B cell (primary cell): ENCODE results near the gene TIMM21. TPM values are rescaled to one million over a fixed set of nuclear protein-coding genes. Genes with fewer than 3 reads are reported as not detected.

Experiments used
- ATAC-seq: fragments of 200-7000 bp; cut with Tn5 transposase; one replicate; pipeline ENCODE4 v1.10.0; 2021; ENCODE audit warnings: low read depth, mild to moderate bottlenecking, moderate number of reproducible peaks, moderate library complexity
- CTCF ChIA-PET: fragments of 350-600 bp; sonication (Branson Sonifier 250); formaldehyde crosslinking; loops from one replicate; lab custom pipeline; 2021; ENCODE audit warnings: antibody characterized with exemption, inconsistent platforms; lab: Charles Lee
- POLR2A ChIA-PET: fragments of 350-600 bp; sonication (Branson Sonifier 250); formaldehyde crosslinking; loops from one replicate; lab custom pipeline; 2021; ENCODE audit warnings: antibody characterized with exemption; lab: Charles Lee
- DNase-seq: peaks from one replicate; pipeline ENCODE4 v3.0.0; 2013
- H2AFZ ChIP-seq: 2 replicates; pipeline ENCODE4 v1.6.1; 2012; ENCODE audit warnings: mild to moderate bottlenecking, low read depth, low read length; ENCODE audit not compliant: insufficient read depth, poor library complexity, severe bottlenecking
- H3K27ac ChIP-seq, 2 donors: 1 replicate in 1 of 2; 2 replicates in 1 of 2; pipeline ENCODE4 v1.5.1; 2012 to 2013; ENCODE audit warnings: low read length in 2 of 2, mild to moderate bottlenecking in 2 of 2, moderate library complexity in 1 of 2
- H3K27me3 ChIP-seq, 4 experiments: fragments of 200-600 bp in 1 of 4; sonication (generic) in 1 of 4; replicated peaks in 1 of 4; 1 replicate in 2 of 4; 2 replicates in 2 of 4; pipeline versions ENCODE4 v1.6.1 to v1.7.0; 2013 to 2016; ENCODE audit warnings: low read length in 3 of 4, mild to moderate bottlenecking in 2 of 4, mixed read lengths in 1 of 4, moderate library complexity in 1 of 4; ENCODE audit not compliant: insufficient read depth in 4 of 4, control insufficient read depth in 3 of 4; ENCODE audit errors: control extremely low read depth in 1 of 4
- H3K36me3 ChIP-seq, 2 experiments: replicated peaks in 1 of 2; 1 replicate in 1 of 2; 2 replicates in 1 of 2; pipeline versions ENCODE4 v1.6.1 to v1.7.1; 2013; ENCODE audit warnings: low read length in 1 of 2; ENCODE audit not compliant: insufficient read depth in 2 of 2, control insufficient read depth in 1 of 2; ENCODE audit errors: control extremely low read depth in 1 of 2, extremely low read depth in 1 of 2
- H3K4me1 ChIP-seq, 2 donors: fragments of 200-600 bp in 1 of 2; sonication (generic) in 1 of 2; 1 replicate in 1 of 2; 2 replicates in 1 of 2; pipeline versions ENCODE4 v1.5.1 to v1.6.1; 2013 to 2017; ENCODE audit warnings: low read length in 2 of 2; ENCODE audit not compliant: control insufficient read depth in 2 of 2, insufficient read depth in 2 of 2
- H3K4me2 ChIP-seq: replicated peaks from 2 replicates; pipeline ENCODE3; 2012; ENCODE audit warnings: mild to moderate bottlenecking, low read depth, low read length; ENCODE audit not compliant: poor library complexity, severe bottlenecking
- H3K4me3 ChIP-seq, 5 experiments: fragments of 200-600 bp in 1 of 5; sonication (generic) in 1 of 5; 1 replicate in 3 of 5; 2 replicates in 2 of 5; pipeline versions ENCODE4 v1.5.1 to v1.7.0; 2011 to 2016; ENCODE audit warnings: low read length in 4 of 5, mild to moderate bottlenecking in 4 of 5, low read depth in 2 of 5, control low read depth in 1 of 5, moderate library complexity in 1 of 5; ENCODE audit not compliant: insufficient read depth in 1 of 5; ENCODE audit errors: control extremely low read depth in 1 of 5, extremely low read depth in 1 of 5
- H3K79me2 ChIP-seq: fragments of 200-600 bp; sonication (generic); one replicate; pipeline ENCODE4 v1.6.0; 2016; ENCODE audit warnings: low read length; ENCODE audit not compliant: control insufficient read depth, insufficient read depth
- H3K9ac ChIP-seq: fragments of 200-600 bp; sonication (generic); 2 replicates; pipeline ENCODE4 v1.6.1; 2017; ENCODE audit warnings: mild to moderate bottlenecking, low read length, moderate library complexity
- H3K9me3 ChIP-seq, 3 donors: one replicate each; pipeline versions ENCODE4 v1.6.1 to v1.7.1; 2013; ENCODE audit warnings: low read length in 2 of 3; ENCODE audit not compliant: control insufficient read depth in 2 of 3, insufficient read depth in 1 of 3; ENCODE audit errors: control extremely low read depth in 1 of 3
- H4K20me1 ChIP-seq: 2 replicates; pipeline ENCODE4 v1.6.0; 2012; ENCODE audit warnings: mild to moderate bottlenecking, low read length; ENCODE audit not compliant: insufficient read depth, control insufficient read depth, poor library complexity, severe bottlenecking
- H3K27ac Mint-ChIP-seq: one replicate; pipeline ENCODE4 v1.8.0; 2021; ENCODE audit warnings: mixed read lengths
- H3K27me3 Mint-ChIP-seq: one replicate; pipeline ENCODE4 v1.8.0; 2021; ENCODE audit warnings: mixed read lengths
- H3K4me1 Mint-ChIP-seq: one replicate; pipeline ENCODE4 v1.8.0; 2021; ENCODE audit warnings: mixed read lengths
- H3K4me3 Mint-ChIP-seq: one replicate; pipeline ENCODE4 v1.8.0; 2021; ENCODE audit warnings: mixed read lengths
- H3K9me3 Mint-ChIP-seq: one replicate; pipeline ENCODE4 v1.8.0; 2022; ENCODE audit warnings: mixed read lengths; ENCODE audit not compliant: insufficient read depth
- EZH2 ChIP-seq: IDR thresholded peaks from 2 replicates; pipeline ENCODE4 v1.6.1; 2012; ENCODE audit warnings: borderline replicate concordance, low read depth, mild to moderate bottlenecking, moderate library complexity, low read length; ENCODE audit not compliant: insufficient read depth, poor library complexity, severe bottlenecking
- WGBS: methylation state at CpG from one replicate; pipeline ENCODE4 v1.1.5; 2013; ENCODE audit warnings: missing lambda C conversion rate; ENCODE audit not compliant: insufficient coverage; 5-methylcytosine and 5-hydroxymethylcytosine counted together
- intact Hi-C: fragments of 100-400 bp; cut with micrococcal nuclease; formaldehyde crosslinking; loops from one replicate; pipeline ENCODE4 v1.10.0; 2022
- polyA plus RNA-seq: library from polyadenylated mRNA; depleted of rRNA; stranded (reverse); fragments of >200 nt; gene quantifications from 2 replicates; pipeline ENCODE4 v1.2.3, GENCODE V29; 2012
- total RNA-seq, 2 donors: library from RNA; stranded (reverse); fragments of 120-200 nt in 1 of 2; gene quantifications; 1 replicate in 1 of 2; 2 replicates in 1 of 2; pipeline versions ENCODE4 v1.2.3 to v1.2.4, GENCODE V29; 2013 to 2022
- TF ChIP-seq, protein P1 (sequence below): fragments of 200-600 bp; IDR thresholded peaks from one replicate; pipeline ENCODE4 v1.8.0; 2022; ENCODE audit warnings: antibody characterized with exemption, mild to moderate bottlenecking

Gene TIMM21
- total and polyA plus RNA-seq, 2 donors (not counting 1 experiment from before 2014, with no cell fraction given), result 22.9 to 25.0 TPM

DNA sequence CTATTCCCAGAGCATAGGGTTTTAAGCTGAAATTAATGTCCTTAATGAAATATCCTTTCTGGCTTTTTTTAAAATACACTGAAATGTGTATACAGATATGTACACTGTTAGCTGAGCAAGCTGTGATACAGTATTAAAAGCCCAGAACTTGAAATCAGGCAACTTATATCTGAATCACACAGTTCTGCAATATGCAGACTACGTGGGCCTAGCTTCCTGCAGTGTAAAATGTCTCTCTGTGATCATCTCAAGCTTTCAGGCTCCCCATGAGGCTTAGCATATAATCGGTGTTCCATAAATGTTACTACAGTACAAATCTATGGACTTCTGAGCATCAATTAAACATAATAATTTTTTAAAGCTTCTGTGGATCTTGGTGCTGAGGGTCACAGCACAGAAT lies 8.9 kb upstream of the TIMM21 start:
- H3K27ac ChIP-seq, result no peak overlapping the region

DNA sequence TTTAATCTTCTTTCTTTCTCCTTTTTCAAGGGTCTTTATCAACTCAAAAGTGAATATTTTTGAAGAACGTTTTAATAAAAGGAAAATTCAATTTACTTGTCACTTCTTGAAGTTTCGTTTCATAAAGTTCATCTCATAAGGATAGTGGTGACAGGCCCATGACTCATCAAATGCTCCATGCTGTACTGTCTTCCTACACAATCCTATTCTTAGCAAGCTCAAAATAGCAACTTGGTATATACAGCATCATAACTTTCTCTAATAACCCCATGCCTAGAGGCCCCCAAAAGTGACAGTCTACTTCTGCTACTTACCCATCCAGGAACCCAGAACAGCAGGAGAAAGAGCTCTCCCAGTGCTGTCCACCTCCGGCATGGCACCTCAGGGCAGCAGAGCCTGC lies 8.4 kb upstream of the TIMM21 start:
- CTCF ChIA-PET, result interaction anchor here (1.0 to 1.2 kb wide), 2 partner anchors 15 to 17 kb away, joined by 3 read pairs; no protein-coding TSS in a partner anchor
- DNase-seq (no peak), ATAC-seq (no peak)
- H3K9me3 Mint-ChIP-seq, result no peaks in the 10 kb centered on the region
- H3K4me2 ChIP-seq, result no peak overlapping the region
- no peak overlapping the region for H2AFZ ChIP-seq
- H3K27me3 ChIP-seq, result peaks cover 0 to 3% (median 0%) of the 10 kb centered on the region in 4 experiments
- no peaks in the 10 kb centered on the region for H3K4me1 Mint-ChIP-seq
- TF ChIP-seq EZH2, result no peak
- TF ChIP-seq, protein P1, sequence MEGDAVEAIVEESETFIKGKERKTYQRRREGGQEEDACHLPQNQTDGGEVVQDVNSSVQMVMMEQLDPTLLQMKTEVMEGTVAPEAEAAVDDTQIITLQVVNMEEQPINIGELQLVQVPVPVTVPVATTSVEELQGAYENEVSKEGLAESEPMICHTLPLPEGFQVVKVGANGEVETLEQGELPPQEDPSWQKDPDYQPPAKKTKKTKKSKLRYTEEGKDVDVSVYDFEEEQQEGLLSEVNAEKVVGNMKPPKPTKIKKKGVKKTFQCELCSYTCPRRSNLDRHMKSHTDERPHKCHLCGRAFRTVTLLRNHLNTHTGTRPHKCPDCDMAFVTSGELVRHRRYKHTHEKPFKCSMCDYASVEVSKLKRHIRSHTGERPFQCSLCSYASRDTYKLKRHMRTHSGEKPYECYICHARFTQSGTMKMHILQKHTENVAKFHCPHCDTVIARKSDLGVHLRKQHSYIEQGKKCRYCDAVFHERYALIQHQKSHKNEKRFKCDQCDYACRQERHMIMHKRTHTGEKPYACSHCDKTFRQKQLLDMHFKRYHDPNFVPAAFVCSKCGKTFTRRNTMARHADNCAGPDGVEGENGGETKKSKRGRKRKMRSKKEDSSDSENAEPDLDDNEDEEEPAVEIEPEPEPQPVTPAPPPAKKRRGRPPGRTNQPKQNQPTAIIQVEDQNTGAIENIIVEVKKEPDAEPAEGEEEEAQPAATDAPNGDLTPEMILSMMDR, result no peak
- no peak overlapping the region for H3K27ac ChIP-seq
- POLR2A ChIA-PET, result no interaction called here
- no peak overlapping the region for H3K4me3 Mint-ChIP-seq
- H3K9ac ChIP-seq, result no peak overlapping the region
- H3K9me3 ChIP-seq, result no peaks in the 10 kb centered on the region
- H3K79me2 ChIP-seq, result no peaks in the 10 kb centered on the region
- no peak overlapping the region for H3K4me3 ChIP-seq
- WGBS, result 50% methylated on average over 1 of the region's 3 CpGs
- H3K27me3 Mint-ChIP-seq, result peaks cover 36% of the 10 kb centered on the region
- H3K36me3 ChIP-seq, result no peaks in the 10 kb centered on the region
- no peaks in the 10 kb centered on the region for H4K20me1 ChIP-seq
- intact Hi-C loops, result no loop called here
- H3K4me1 ChIP-seq, result no peaks in the 10 kb centered on the region
- no peak overlapping the region for H3K27ac Mint-ChIP-seq

More for the DNA sequence above, 8.9 kb upstream of the TIMM21 start:
- ChIA-PET CTCF (interaction anchor here (1.0 to 1.2 kb wide), 2 partner anchors 15 to 18 kb away, joined by 3 read pairs; no protein-coding TSS in a partner anchor), POLR2A (no interaction called here)
- H3K27me3 ChIP-seq, result peaks cover 0 to 3% (median 0%) of the 10 kb centered on the region in 4 experiments
- intact Hi-C loops, result no loop called here
- 67% methylated on average over 1 of the region's 2 CpGs for WGBS
- no peaks in the 10 kb centered on the region for H3K9me3 ChIP-seq
- H3K27ac Mint-ChIP-seq, result no peak overlapping the region
- H3K4me1 Mint-ChIP-seq, result no peaks in the 10 kb centered on the region
- H3K27me3 Mint-ChIP-seq, result peaks cover 36% of the 10 kb centered on the region
- DNase-seq (no peak), ATAC-seq (no peak)
- no peaks in the 10 kb centered on the region for H3K4me1 ChIP-seq
- no peaks in the 10 kb centered on the region for H3K9me3 Mint-ChIP-seq
- no peaks in the 10 kb centered on the region for H3K36me3 ChIP-seq
- no peak overlapping the region for H3K4me3 ChIP-seq
- H3K9ac ChIP-seq, result no peak overlapping the region
- no peak overlapping the region for H3K4me2 ChIP-seq
- TF ChIP-seq, protein P1, result no peak
- no peak for TF ChIP-seq EZH2
- no peaks in the 10 kb centered on the region for H4K20me1 ChIP-seq
- no peak overlapping the region for H2AFZ ChIP-seq
- H3K79me2 ChIP-seq, result no peaks in the 10 kb centered on the region
- H3K4me3 Mint-ChIP-seq, result no peak overlapping the region
